SH-SY5Y (cell line): Measurements from ENCODE around the gene ARID3B.

ENCODE experiments used
- GATA2 ChIP-seq: IDR thresholded peaks from 2 replicates; pipeline ENCODE4 v1.6.1; 2011; ENCODE audit warnings: mild to moderate bottlenecking, low read depth, low read length
- GATA3 ChIP-seq: IDR thresholded peaks from 2 replicates; pipeline ENCODE4 v1.6.1; 2011; ENCODE audit warnings: low read depth, mild to moderate bottlenecking, low read length, moderate library complexity

- TF ChIP-seq GATA2 (peak; percentile 56; the same call in 1 of the 2 replicates), GATA3 (no peak)
Observed at GRCh38 chr15:74616996-74617395, 76.0 kb downstream of the ARID3B start.
